Neuronal stem cell (in vitro differentiated cells): ENCODE data around the gene TRAPPC1.

ENCODE experiments used
- DNase-seq: peaks from one replicate; pipeline ENCODE4 v3.0.0-alpha.2; 2013; ENCODE audit warnings: low spot score
- H2AFZ ChIP-seq: one replicate; pipeline ENCODE4 v1.6.1; 2013; ENCODE audit warnings: mild to moderate bottlenecking, low read length, inconsistent platforms
- H2AK5ac ChIP-seq: 2 replicates; pipeline ENCODE4 v1.6.1; 2013; ENCODE audit warnings: low read depth, mild to moderate bottlenecking, inconsistent platforms, low read length, moderate library complexity, mixed read lengths
- H2BK120ac ChIP-seq: 2 replicates; pipeline ENCODE4 v1.6.1; 2013; ENCODE audit warnings: low read depth, mild to moderate bottlenecking, inconsistent platforms, low read length, moderate library complexity, mixed read lengths
- H2BK12ac ChIP-seq: one replicate; pipeline ENCODE4 v1.6.1; 2013; ENCODE audit warnings: low read length, inconsistent platforms
- H2BK15ac ChIP-seq: 2 replicates; pipeline ENCODE4 v1.6.1; 2013; ENCODE audit warnings: mild to moderate bottlenecking, low read length, inconsistent platforms, mixed read lengths
- H2BK5ac ChIP-seq: one replicate; pipeline ENCODE4 v1.6.1; 2013; ENCODE audit warnings: inconsistent platforms, mild to moderate bottlenecking, low read length, moderate library complexity
- H3K14ac ChIP-seq: one replicate; pipeline ENCODE4 v1.6.1; 2013; ENCODE audit warnings: low read length, inconsistent platforms
- H3K18ac ChIP-seq: 2 replicates; pipeline ENCODE4 v1.6.1; 2013; ENCODE audit warnings: low read length, inconsistent platforms
- H3K23ac ChIP-seq: 2 replicates; pipeline ENCODE4 v1.6.1; 2013; ENCODE audit warnings: low read depth, mild to moderate bottlenecking, mixed read lengths, low read length, inconsistent platforms; ENCODE audit not compliant: poor library complexity
- H3K27ac ChIP-seq: replicated peaks from 3 replicates; pipeline ENCODE4 v1.5.1; 2013; ENCODE audit warnings: low read length, inconsistent platforms
- H3K27me3 ChIP-seq, 3 experiments: 2 replicates each; pipeline ENCODE4 v1.6.1; 2013; ENCODE audit warnings: low read length in 3 of 3, mild to moderate bottlenecking in 2 of 3, inconsistent platforms in 1 of 3, low read depth in 1 of 3, mixed read lengths in 1 of 3, moderate library complexity in 1 of 3; ENCODE audit not compliant: control insufficient read depth in 3 of 3, insufficient read depth in 3 of 3
- H3K36me3 ChIP-seq, 2 donors: replicated peaks in 1 of 2; 2 replicates each; pipeline ENCODE4 v1.6.1; 2013; ENCODE audit warnings: low read length in 2 of 2; ENCODE audit not compliant: control insufficient read depth in 2 of 2, insufficient read depth in 2 of 2
- H3K4ac ChIP-seq: 2 replicates; pipeline ENCODE4 v1.6.1; 2013; ENCODE audit warnings: inconsistent platforms, mild to moderate bottlenecking, low read length, moderate library complexity
- H3K4me1 ChIP-seq, 2 donors: 1 replicate in 1 of 2; 2 replicates in 1 of 2; pipeline ENCODE4 v1.6.1; 2013; ENCODE audit warnings: low read length in 2 of 2, low read depth in 1 of 2; ENCODE audit not compliant: control insufficient read depth in 2 of 2, insufficient read depth in 1 of 2
- H3K4me2 ChIP-seq: one replicate; pipeline ENCODE4 v1.6.1; 2013; ENCODE audit warnings: mild to moderate bottlenecking, low read length, inconsistent platforms; ENCODE audit not compliant: insufficient read depth, poor library complexity, severe bottlenecking
- H3K4me3 ChIP-seq, 2 donors: 2 replicates each; pipeline ENCODE4 v1.5.1; 2013; ENCODE audit warnings: low read length in 2 of 2, mild to moderate bottlenecking in 2 of 2, inconsistent platforms in 1 of 2, moderate library complexity in 1 of 2
- H3K79me1 ChIP-seq: one replicate; pipeline ENCODE4 v1.6.1; 2013; ENCODE audit warnings: low read depth, mild to moderate bottlenecking, inconsistent platforms, low read length, moderate library complexity
- H3K9ac ChIP-seq: one replicate; pipeline ENCODE4 v1.6.1; 2013; ENCODE audit warnings: mild to moderate bottlenecking, low read depth, low read length, inconsistent platforms; ENCODE audit not compliant: poor library complexity
- H3K9me3 ChIP-seq, 2 donors: replicated peaks in 1 of 2; 2 replicates each; pipeline versions ENCODE3 to v1.6.1; 2013; ENCODE audit warnings: low read length in 2 of 2, mild to moderate bottlenecking in 2 of 2, inconsistent platforms in 1 of 2, low read depth in 1 of 2, mixed read lengths in 1 of 2, moderate library complexity in 1 of 2; ENCODE audit not compliant: control insufficient read depth in 2 of 2, insufficient read depth in 1 of 2
- H4K8ac ChIP-seq: one replicate; pipeline ENCODE4 v1.6.1; 2013; ENCODE audit warnings: low read depth, mild to moderate bottlenecking, inconsistent platforms, low read length, moderate library complexity
- H4K91ac ChIP-seq: one replicate; pipeline ENCODE4 v1.6.1; 2013; ENCODE audit warnings: low read length, low read depth, mild to moderate bottlenecking, inconsistent platforms; ENCODE audit not compliant: poor library complexity
- WGBS, 2 donors: extraction: QIAGEN DNeasy Blood & Tissue Kit; methylation state at CpG; one replicate each; pipeline ENCODE4 v1.1.7; 2013; ENCODE audit warnings: missing lambda C conversion rate in 2 of 2, mixed read lengths in 1 of 2; ENCODE audit not compliant: insufficient read length in 2 of 2, insufficient replicate concordance in 1 of 2; ENCODE audit errors: extremely low coverage in 2 of 2; 5-methylcytosine and 5-hydroxymethylcytosine counted together

Gene TRAPPC1

DNA sequence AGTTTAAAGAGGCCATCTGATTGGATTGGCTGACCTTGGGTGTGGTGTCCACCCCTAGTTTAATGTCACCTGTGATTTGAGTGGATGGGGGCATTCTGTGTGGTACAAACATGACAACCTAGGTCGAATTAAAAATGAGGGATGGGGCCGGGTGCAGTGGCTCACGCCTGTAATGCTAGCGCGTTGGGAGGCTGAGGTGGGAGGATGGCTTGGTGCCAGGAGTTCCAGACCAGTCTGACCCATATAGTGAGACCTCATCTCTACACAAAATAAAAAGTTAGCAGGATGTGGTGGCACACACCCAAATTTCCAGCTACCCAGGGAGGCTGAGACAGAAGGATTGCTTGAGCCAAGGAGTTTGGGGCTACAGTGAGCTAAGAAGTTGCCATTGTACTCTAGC lies 14.7 kb upstream of the TRAPPC1 start:
- H3K18ac ChIP-seq = no peak overlapping the region
- H2BK12ac ChIP-seq = no peak overlapping the region
- no peak overlapping the region for H4K8ac ChIP-seq
- H2BK120ac ChIP-seq = no peak overlapping the region
- H3K9ac ChIP-seq = no peak overlapping the region
- peaks cover 52 to 83% of the 10 kb centered on the region in 2 donors for H3K36me3 ChIP-seq
- H4K91ac ChIP-seq = no peak overlapping the region
- peaks cover 0 to 2% (median 0%) of the 10 kb centered on the region in 3 experiments for H3K27me3 ChIP-seq
- peaks cover 0 to 2% of the 10 kb centered on the region in 2 donors for H3K9me3 ChIP-seq
- no peak overlapping the region for H3K4ac ChIP-seq
- H3K23ac ChIP-seq = no peak overlapping the region
- H2BK15ac ChIP-seq = no peak overlapping the region
- H3K4me3 ChIP-seq = no peak overlapping the region
- no peak overlapping the region for H2AK5ac ChIP-seq
- H2AFZ ChIP-seq = no peak overlapping the region
- no peaks in the 10 kb centered on the region for H3K4me1 ChIP-seq
- no peak for DNase-seq
- no peak overlapping the region for H3K27ac ChIP-seq
- no peak overlapping the region for H3K14ac ChIP-seq
- no CpG with 5 or more reads among the region's 5 CpGs for WGBS, 2 donors
- no peaks in the 10 kb centered on the region for H3K79me1 ChIP-seq
- no peak overlapping the region for H2BK5ac ChIP-seq
- H3K4me2 ChIP-seq = no peak overlapping the region

DNA sequence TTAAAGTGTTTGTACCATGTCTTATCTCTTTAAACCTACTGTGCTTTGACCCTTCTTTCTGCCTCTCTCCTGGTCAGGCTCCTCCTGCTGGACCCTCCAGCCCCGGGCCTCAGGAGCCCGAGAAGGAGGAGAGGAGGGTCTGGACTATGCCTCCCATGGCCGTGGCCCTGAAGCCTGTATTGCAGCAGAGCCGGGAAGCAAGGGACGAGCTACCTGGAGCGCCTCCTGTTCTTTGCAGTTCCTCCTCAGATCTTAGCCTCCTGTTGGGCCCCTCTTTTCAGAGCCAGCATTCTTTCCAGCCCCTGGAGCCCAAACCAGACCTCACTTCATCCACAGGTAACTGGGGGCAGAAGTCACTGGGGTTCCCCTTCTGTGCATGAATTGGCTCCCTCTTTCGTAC lies 13.9 kb upstream of the TRAPPC1 start:
- peaks cover 55 to 91% of the 10 kb centered on the region in 2 donors for H3K36me3 ChIP-seq
- no peak overlapping the region for H2BK12ac ChIP-seq
- no peak overlapping the region for H2BK120ac ChIP-seq
- no peak overlapping the region for H2AK5ac ChIP-seq
- H3K9ac ChIP-seq = no peak overlapping the region
- no peak overlapping the region for H4K8ac ChIP-seq
- no peaks in the 10 kb centered on the region for H3K4me1 ChIP-seq
- no peak overlapping the region for H4K91ac ChIP-seq
- H3K23ac ChIP-seq = no peak overlapping the region
- no peaks in the 10 kb centered on the region for H3K79me1 ChIP-seq
- no peak overlapping the region for H2AFZ ChIP-seq
- H2BK15ac ChIP-seq = no peak overlapping the region
- H3K18ac ChIP-seq = no peak overlapping the region
- H3K4me2 ChIP-seq = no peak overlapping the region
- H3K9me3 ChIP-seq = peaks cover 0 to 2% of the 10 kb centered on the region in 2 donors
- peaks cover 0 to 2% (median 0%) of the 10 kb centered on the region in 3 experiments for H3K27me3 ChIP-seq
- DNase-seq = no peak
- no peak overlapping the region for H3K4me3 ChIP-seq
- no peak overlapping the region for H2BK5ac ChIP-seq
- no peak overlapping the region for H3K14ac ChIP-seq
- H3K27ac ChIP-seq = no peak overlapping the region
- no peak overlapping the region for H3K4ac ChIP-seq
- WGBS, 2 donors = no CpG with 5 or more reads among the region's 7 CpGs

DNA sequence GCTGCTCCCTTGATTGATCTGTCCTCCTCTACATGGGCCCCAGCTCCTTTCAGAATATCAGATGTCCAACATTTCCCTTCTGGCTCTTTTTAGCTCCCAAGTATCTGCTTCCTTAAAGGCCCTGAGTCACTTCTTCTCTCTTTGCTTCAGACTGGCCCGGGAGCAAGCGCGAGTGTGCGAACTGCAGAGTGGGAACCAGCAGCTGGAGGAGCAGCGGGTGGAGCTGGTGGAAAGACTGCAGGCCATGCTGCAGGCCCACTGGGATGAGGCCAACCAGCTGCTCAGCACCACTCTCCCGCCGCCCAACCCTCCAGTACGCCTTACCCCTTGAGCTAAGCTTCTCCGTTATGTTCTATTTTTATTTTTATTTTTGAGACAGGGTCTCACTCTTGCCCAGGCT lies 12.6 kb upstream of the TRAPPC1 start:
- H3K4me3 ChIP-seq = no peak overlapping the region
- DNase-seq = no peak
- no peak overlapping the region for H2BK5ac ChIP-seq
- no peak overlapping the region for H3K4ac ChIP-seq
- no peak overlapping the region for H2AFZ ChIP-seq
- no peak overlapping the region for H2AK5ac ChIP-seq
- whole genome bisulfite sequencing, 2 donors = no CpG with 5 or more reads among the region's 9 CpGs
- no peak overlapping the region for H2BK12ac ChIP-seq
- no peak overlapping the region for H3K14ac ChIP-seq
- H2BK15ac ChIP-seq = no peak overlapping the region
- no peak overlapping the region for H3K9ac ChIP-seq
- H3K23ac ChIP-seq = no peak overlapping the region
- H3K27me3 ChIP-seq = peaks cover 0 to 2% (median 0%) of the 10 kb centered on the region in 3 experiments
- no peak overlapping the region for H4K91ac ChIP-seq
- H3K4me1 ChIP-seq = no peaks in the 10 kb centered on the region
- H4K8ac ChIP-seq = no peak overlapping the region
- H3K36me3 ChIP-seq = peaks cover 62 to 91% of the 10 kb centered on the region in 2 donors
- peaks cover 0 to 2% of the 10 kb centered on the region in 2 donors for H3K9me3 ChIP-seq
- no peak overlapping the region for H3K18ac ChIP-seq
- no peak overlapping the region for H3K27ac ChIP-seq
- H3K4me2 ChIP-seq = no peak overlapping the region
- no peak overlapping the region for H2BK120ac ChIP-seq
- H3K79me1 ChIP-seq = peaks cover under 1% of the 10 kb centered on the region

DNA sequence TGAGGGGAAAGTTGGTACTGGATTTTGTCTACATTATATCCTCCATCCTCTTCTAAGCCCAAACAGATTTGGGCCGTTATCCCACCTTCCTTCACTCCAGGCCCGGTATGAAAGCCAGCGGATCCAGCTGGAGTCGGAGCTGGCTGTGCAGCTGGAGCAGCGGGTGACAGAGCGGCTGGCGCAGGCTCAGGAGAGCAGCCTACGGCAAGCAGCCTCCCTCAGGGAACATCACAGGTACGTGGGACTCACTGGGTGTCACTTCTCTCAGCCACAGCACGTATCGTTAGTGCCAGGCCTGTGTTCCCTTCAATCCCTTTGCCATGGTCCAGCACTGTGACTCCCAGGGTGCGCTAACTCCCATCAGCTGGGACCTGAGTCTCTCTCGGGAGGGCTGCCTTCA lies 11.5 kb upstream of the TRAPPC1 start:
- H3K14ac ChIP-seq = no peak overlapping the region
- H2BK120ac ChIP-seq = no peak overlapping the region
- no peak overlapping the region for H3K4me3 ChIP-seq
- no peak overlapping the region for H3K23ac ChIP-seq
- DNase-seq = no peak
- H3K79me1 ChIP-seq = peaks cover 2% of the 10 kb centered on the region
- H2BK15ac ChIP-seq = no peak overlapping the region
- H3K9me3 ChIP-seq = no peaks in the 10 kb centered on the region
- H3K4me1 ChIP-seq = no peaks in the 10 kb centered on the region
- no peak overlapping the region for H4K8ac ChIP-seq
- no peak overlapping the region for H3K18ac ChIP-seq
- H2BK5ac ChIP-seq = no peak overlapping the region
- no peak overlapping the region for H2BK12ac ChIP-seq
- H3K27me3 ChIP-seq = no peaks in the 10 kb centered on the region
- peak overlapping the region; percentile 38 for H3K9ac ChIP-seq
- peaks cover 57 to 91% of the 10 kb centered on the region in 2 donors for H3K36me3 ChIP-seq
- H2AK5ac ChIP-seq = no peak overlapping the region
- H3K4ac ChIP-seq = no peak overlapping the region
- no peak overlapping the region for H3K27ac ChIP-seq
- WGBS, 2 donors = no CpG with 5 or more reads among the region's 13 CpGs
- H2AFZ ChIP-seq = no peak overlapping the region
- H4K91ac ChIP-seq = no peak overlapping the region
- no peak overlapping the region for H3K4me2 ChIP-seq
